ENCODE measurements around the gene FRMD5.
A peak's percentile ranks its signal among the peaks of the same experiment; 100 is the strongest.

Gene FRMD5

GRCh38 chr15:44097552-44097951, 97.5 kb downstream of the FRMD5 start:
- Histone ChIP-seq H3K36me3 (ENCODE audit: control insufficient read depth, insufficient read depth, low read length) (no peaks in the 10 kb centered on the region), H3K4me1 (ENCODE audit: control insufficient read depth, insufficient read depth, low read length, poor library complexity, severe bottlenecking) (peaks cover 14% of the 10 kb centered on the region), H3K9me3 (ENCODE audit: control insufficient read depth, low read length) (no peaks in the 10 kb centered on the region), H3K27ac (ENCODE audit: low read depth, low read length, severe bottlenecking) (no peak overlapping the region), H3K4me3 (ENCODE audit: extremely low read depth, insufficient read depth, low read length, poor library complexity, severe bottlenecking) (no peak overlapping the region)
- WGBS, 2 experiments (ENCODE audit: insufficient coverage in 2 of 2) = 0% methylated on average over 1 of the region's 3 CpGs

- WGBS, 2 experiments (ENCODE audit: insufficient coverage in 2 of 2) = 80% methylated on average over 3 of the region's 3 CpGs; no CpG with 5 or more reads in 1 of the 2 experiments
- Histone ChIP-seq H3K4me1 (ENCODE audit: control insufficient read depth, insufficient read depth, low read length, poor library complexity, severe bottlenecking) (peaks cover 4% of the 10 kb centered on the region), H3K9me3 (ENCODE audit: control insufficient read depth, low read length) (no peaks in the 10 kb centered on the region), H3K36me3 (ENCODE audit: control insufficient read depth, insufficient read depth, low read length) (no peaks in the 10 kb centered on the region), H3K27ac (ENCODE audit: low read depth, low read length, severe bottlenecking) (no peak overlapping the region), H3K4me3 (ENCODE audit: extremely low read depth, insufficient read depth, low read length, poor library complexity, severe bottlenecking) (no peak overlapping the region)
Observed at GRCh38 chr15:44096596-44096995, 98.5 kb downstream of the FRMD5 start.

- WGBS, 2 experiments (ENCODE audit: insufficient coverage in 2 of 2) = 95 to 100% methylated on average over 2 to 3 of the region's 3 CpGs
- H3K27ac ChIP-seq (ENCODE audit: low read depth, low read length, severe bottlenecking) = no peak overlapping the region
- no peaks in the 10 kb centered on the region for H3K36me3 ChIP-seq (ENCODE audit: control insufficient read depth, insufficient read depth, low read length)
Observed at GRCh38 chr15:44094781-44095180, 100.3 kb downstream of the FRMD5 start.

GRCh38 chr15:44093836-44094235, 101.2 kb downstream of the FRMD5 start:
- 71 to 100% methylated on average over 1 of the region's 3 CpGs for WGBS, 2 experiments (ENCODE audit: insufficient coverage in 2 of 2)

More at GRCh38 chr15:44094781-44095180, 100.3 kb downstream of the FRMD5 start:
- no peaks in the 10 kb centered on the region for H3K4me1 ChIP-seq (ENCODE audit: control insufficient read depth, insufficient read depth, low read length, poor library complexity, severe bottlenecking)
- H3K9me3 ChIP-seq (ENCODE audit: control insufficient read depth, low read length) = no peaks in the 10 kb centered on the region
- no peak overlapping the region for H3K4me3 ChIP-seq (ENCODE audit: extremely low read depth, insufficient read depth, low read length, poor library complexity, severe bottlenecking)

GRCh38 chr15:44092221-44092620, 102.8 kb downstream of the FRMD5 start:
- Histone ChIP-seq H3K36me3 (ENCODE audit: control insufficient read depth, insufficient read depth, low read length) (no peaks in the 10 kb centered on the region), H3K27ac (ENCODE audit: low read depth, low read length, severe bottlenecking) (no peak overlapping the region), H3K4me3 (ENCODE audit: extremely low read depth, insufficient read depth, low read length, poor library complexity, severe bottlenecking) (no peak overlapping the region), H3K9me3 (ENCODE audit: control insufficient read depth, low read length) (no peaks in the 10 kb centered on the region), H3K4me1 (ENCODE audit: control insufficient read depth, insufficient read depth, low read length, poor library complexity, severe bottlenecking) (peaks cover 5% of the 10 kb centered on the region)
- WGBS, 2 experiments (ENCODE audit: insufficient coverage in 2 of 2) = 85% methylated on average over 2 of the region's 2 CpGs; no CpG with 5 or more reads in 1 of the 2 experiments

More at GRCh38 chr15:44093836-44094235, 101.2 kb downstream of the FRMD5 start:
- no peak overlapping the region for H3K27ac ChIP-seq (ENCODE audit: low read depth, low read length, severe bottlenecking)
- H3K4me3 ChIP-seq (ENCODE audit: extremely low read depth, insufficient read depth, low read length, poor library complexity, severe bottlenecking) = no peak overlapping the region
- no peaks in the 10 kb centered on the region for H3K36me3 ChIP-seq (ENCODE audit: control insufficient read depth, insufficient read depth, low read length)
- no peaks in the 10 kb centered on the region for H3K9me3 ChIP-seq (ENCODE audit: control insufficient read depth, low read length)
- H3K4me1 ChIP-seq (ENCODE audit: control insufficient read depth, insufficient read depth, low read length, poor library complexity, severe bottlenecking) = no peaks in the 10 kb centered on the region

GRCh38 chr15:44087578-44088465, 107.2 kb downstream of the FRMD5 start:
- WGBS, 2 experiments (ENCODE audit: insufficient coverage in 2 of 2) = 100% methylated on average over 1 of the region's 3 CpGs; no CpG with 5 or more reads in 1 of the 2 experiments
- Histone ChIP-seq H3K27ac (ENCODE audit: low read depth, low read length, severe bottlenecking) (peak overlapping the region; percentile 57), H3K4me3 (ENCODE audit: extremely low read depth, insufficient read depth, low read length, poor library complexity, severe bottlenecking) (no peak overlapping the region), H3K4me1 (ENCODE audit: control insufficient read depth, insufficient read depth, low read length, poor library complexity, severe bottlenecking) (peaks cover 7% of the 10 kb centered on the region), H3K36me3 (ENCODE audit: control insufficient read depth, insufficient read depth, low read length) (no peaks in the 10 kb centered on the region), H3K9me3 (ENCODE audit: control insufficient read depth, low read length) (no peaks in the 10 kb centered on the region)

- no peak overlapping the region for H3K27ac ChIP-seq (ENCODE audit: low read depth, low read length, severe bottlenecking)
- WGBS, 2 experiments (ENCODE audit: insufficient coverage in 2 of 2) = no CpG with 5 or more reads among the region's 2 CpGs
- no peaks in the 10 kb centered on the region for H3K36me3 ChIP-seq (ENCODE audit: control insufficient read depth, insufficient read depth, low read length)
- H3K9me3 ChIP-seq (ENCODE audit: control insufficient read depth, low read length) = no peaks in the 10 kb centered on the region
- H3K4me3 ChIP-seq (ENCODE audit: extremely low read depth, insufficient read depth, low read length, poor library complexity, severe bottlenecking) = no peak overlapping the region
- peaks cover 7% of the 10 kb centered on the region for H3K4me1 ChIP-seq (ENCODE audit: control insufficient read depth, insufficient read depth, low read length, poor library complexity, severe bottlenecking)
Observed at GRCh38 chr15:44084770-44085169, 110.3 kb downstream of the FRMD5 start.

- H3K36me3 ChIP-seq (ENCODE audit: control insufficient read depth, insufficient read depth, low read length) = no peaks in the 10 kb centered on the region
- no CpG with 5 or more reads among the region's 2 CpGs for WGBS, 2 experiments (ENCODE audit: insufficient coverage in 2 of 2)
- no peak overlapping the region for H3K27ac ChIP-seq (ENCODE audit: low read depth, low read length, severe bottlenecking)
- no peaks in the 10 kb centered on the region for H3K9me3 ChIP-seq (ENCODE audit: control insufficient read depth, low read length)
- peaks cover 7% of the 10 kb centered on the region for H3K4me1 ChIP-seq (ENCODE audit: control insufficient read depth, insufficient read depth, low read length, poor library complexity, severe bottlenecking)
- H3K4me3 ChIP-seq (ENCODE audit: extremely low read depth, insufficient read depth, low read length, poor library complexity, severe bottlenecking) = no peak overlapping the region
Observed at GRCh38 chr15:44084171-44084570, 110.9 kb downstream of the FRMD5 start.

- no peak overlapping the region for H3K4me3 ChIP-seq (ENCODE audit: extremely low read depth, insufficient read depth, low read length, poor library complexity, severe bottlenecking)
- 57% methylated on average over 1 of the region's 1 CpG; no CpG with 5 or more reads in 1 of the 2 experiments for WGBS, 2 experiments (ENCODE audit: insufficient coverage in 2 of 2)
- H3K4me1 ChIP-seq (ENCODE audit: control insufficient read depth, insufficient read depth, low read length, poor library complexity, severe bottlenecking) = peaks cover 7% of the 10 kb centered on the region
- no peak overlapping the region for H3K27ac ChIP-seq (ENCODE audit: low read depth, low read length, severe bottlenecking)
- H3K36me3 ChIP-seq (ENCODE audit: control insufficient read depth, insufficient read depth, low read length) = no peaks in the 10 kb centered on the region
- no peaks in the 10 kb centered on the region for H3K9me3 ChIP-seq (ENCODE audit: control insufficient read depth, low read length)
Observed at GRCh38 chr15:44082558-44083157, 112.4 kb downstream of the FRMD5 start.

GRCh38 chr15:44081026-44082013, 113.8 kb downstream of the FRMD5 start:
- H3K4me1 ChIP-seq (ENCODE audit: control insufficient read depth, insufficient read depth, low read length, poor library complexity, severe bottlenecking) = no peaks in the 10 kb centered on the region

More at GRCh38 chr15:44081026-44082013, 113.8 kb downstream of the FRMD5 start:
- Histone ChIP-seq H3K27ac (ENCODE audit: low read depth, low read length, severe bottlenecking) (no peak overlapping the region), H3K36me3 (ENCODE audit: control insufficient read depth, insufficient read depth, low read length) (no peaks in the 10 kb centered on the region), H3K4me3 (ENCODE audit: extremely low read depth, insufficient read depth, low read length, poor library complexity, severe bottlenecking) (no peak overlapping the region), H3K9me3 (ENCODE audit: control insufficient read depth, low read length) (no peaks in the 10 kb centered on the region)
- 60% methylated on average over 1 of the region's 5 CpGs; no CpG with 5 or more reads in 1 of the 2 experiments for WGBS, 2 experiments (ENCODE audit: insufficient coverage in 2 of 2)
